MM.1S (cell line): ENCODE results near the gene OR5H15.

Experiments used
- DNase-seq: peaks from one replicate; pipeline ENCODE4 v3.0.0-alpha.2; 2015
- H2AFZ ChIP-seq: fragments of 300-600 bp; sonication (generic); 2 replicates; pipeline ENCODE4 v1.6.0; 2016; ENCODE audit warnings: antibody characterized with exemption, low read length
- H3F3A ChIP-seq: fragments of 300-600 bp; sonication (generic); 2 replicates; pipeline ENCODE4 v1.6.1; 2016; ENCODE audit warnings: mild to moderate bottlenecking, antibody characterized with exemption, low read length, moderate library complexity, mixed read lengths; ENCODE audit not compliant: insufficient read depth
- H3K27ac ChIP-seq: fragments of 300-600 bp; sonication (generic); 2 replicates; pipeline ENCODE4 v1.5.1; 2016; ENCODE audit warnings: mild to moderate bottlenecking, low read length
- H3K27me3 ChIP-seq: fragments of 300-600 bp; sonication (generic); replicated peaks from 2 replicates; pipeline ENCODE4 v1.6.0; 2016; ENCODE audit warnings: low read length; ENCODE audit not compliant: insufficient read depth
- H3K36me3 ChIP-seq: fragments of 300-600 bp; sonication (generic); replicated peaks from 2 replicates; pipeline ENCODE4 v1.6.1; 2016; ENCODE audit warnings: mild to moderate bottlenecking, low read length, mixed read lengths; ENCODE audit not compliant: insufficient read depth
- H3K4me1 ChIP-seq: fragments of 300-600 bp; sonication (generic); 2 replicates; pipeline ENCODE4 v1.6.1; 2016; ENCODE audit warnings: low read length, mixed read lengths
- H3K4me2 ChIP-seq: fragments of 300-600 bp; sonication (generic); 2 replicates; pipeline ENCODE4 v1.6.0; 2016; ENCODE audit warnings: low read depth, low read length
- H3K4me3 ChIP-seq: fragments of 300-600 bp; sonication (generic); 2 replicates; pipeline ENCODE4 v1.5.1; 2016; ENCODE audit warnings: low read length, mixed read lengths
- H3K79me2 ChIP-seq: fragments of 300-600 bp; sonication (generic); 2 replicates; pipeline ENCODE4 v1.6.1; 2016; ENCODE audit warnings: mixed run types, low read length, mixed read lengths
- H3K9ac ChIP-seq: fragments of 300-600 bp; sonication (generic); 2 replicates; pipeline ENCODE4 v1.6.1; 2016; ENCODE audit warnings: low read length, mixed read lengths
- H3K9me2 ChIP-seq: fragments of 300-600 bp; sonication (generic); replicated peaks from 2 replicates; pipeline ENCODE4 v1.6.1; 2016; ENCODE audit warnings: mild to moderate bottlenecking, low read length, mixed read lengths; ENCODE audit not compliant: insufficient read depth
- H3K9me3 ChIP-seq: fragments of 300-600 bp; sonication (generic); replicated peaks from 2 replicates; pipeline ENCODE4 v1.6.1; 2016; ENCODE audit warnings: mild to moderate bottlenecking, low read length, mixed read lengths; ENCODE audit not compliant: insufficient read depth
- H4K20me1 ChIP-seq: fragments of 300-600 bp; sonication (generic); 2 replicates; pipeline ENCODE4 v1.6.1; 2016; ENCODE audit warnings: mild to moderate bottlenecking, low read length, moderate library complexity, mixed read lengths; ENCODE audit not compliant: insufficient read depth
- EZH2 ChIP-seq: fragments of 300-600 bp; sonication (generic); optimal IDR thresholded peaks from 2 replicates; pipeline ENCODE3; 2017; ENCODE audit warnings: low read depth, mild to moderate bottlenecking, antibody characterized with exemption, low read length, mixed read lengths
- EZH2phosphoT487 ChIP-seq: fragments of 300-600 bp; sonication (generic); IDR thresholded peaks from 2 replicates; pipeline ENCODE4 v1.6.1; 2018; ENCODE audit warnings: antibody characterized with exemption, low read length
- TF ChIP-seq, protein P1 (sequence below): fragments of 300-600 bp; sonication (generic); IDR thresholded peaks from 2 replicates; pipeline ENCODE4 v1.5.1; 2016; ENCODE audit warnings: antibody characterized with exemption, low read length, mixed read lengths

OR5H15 gene

DNA sequence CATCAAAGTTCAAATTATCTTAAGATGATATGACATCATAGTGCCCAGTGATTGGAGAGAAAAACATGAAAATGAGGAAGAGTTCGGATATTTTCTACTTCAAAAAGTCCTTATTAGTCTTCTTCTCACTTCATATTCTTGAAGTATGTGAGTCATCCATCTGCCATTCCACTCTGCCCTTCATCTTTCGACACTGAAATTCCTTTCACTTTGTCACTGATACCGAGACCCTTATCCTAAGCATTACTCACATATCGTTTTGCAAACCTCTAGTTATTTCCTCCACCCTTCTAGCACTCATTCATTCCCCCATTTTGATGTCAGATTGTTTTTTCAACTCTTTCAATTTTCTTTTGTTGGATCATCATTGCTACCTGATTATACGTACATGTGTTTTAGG lies 15.3 kb upstream of the OR5H15 start:
- Histone ChIP-seq H4K20me1 (no peaks in the 10 kb centered on the region), H3K36me3 (no peaks in the 10 kb centered on the region), H3K27ac (no peak overlapping the region), H3K9ac (no peak overlapping the region), H3K4me1 (no peaks in the 10 kb centered on the region), H3K4me2 (no peak overlapping the region), H3K27me3 (no peaks in the 10 kb centered on the region), H3K9me3 (no peaks in the 10 kb centered on the region), H3K4me3 (no peak overlapping the region), H3K9me2 (no peaks in the 10 kb centered on the region), H2AFZ (no peak overlapping the region), H3K79me2 (no peaks in the 10 kb centered on the region), H3F3A (no peaks in the 10 kb centered on the region)
- TF ChIP-seq, protein P1, sequence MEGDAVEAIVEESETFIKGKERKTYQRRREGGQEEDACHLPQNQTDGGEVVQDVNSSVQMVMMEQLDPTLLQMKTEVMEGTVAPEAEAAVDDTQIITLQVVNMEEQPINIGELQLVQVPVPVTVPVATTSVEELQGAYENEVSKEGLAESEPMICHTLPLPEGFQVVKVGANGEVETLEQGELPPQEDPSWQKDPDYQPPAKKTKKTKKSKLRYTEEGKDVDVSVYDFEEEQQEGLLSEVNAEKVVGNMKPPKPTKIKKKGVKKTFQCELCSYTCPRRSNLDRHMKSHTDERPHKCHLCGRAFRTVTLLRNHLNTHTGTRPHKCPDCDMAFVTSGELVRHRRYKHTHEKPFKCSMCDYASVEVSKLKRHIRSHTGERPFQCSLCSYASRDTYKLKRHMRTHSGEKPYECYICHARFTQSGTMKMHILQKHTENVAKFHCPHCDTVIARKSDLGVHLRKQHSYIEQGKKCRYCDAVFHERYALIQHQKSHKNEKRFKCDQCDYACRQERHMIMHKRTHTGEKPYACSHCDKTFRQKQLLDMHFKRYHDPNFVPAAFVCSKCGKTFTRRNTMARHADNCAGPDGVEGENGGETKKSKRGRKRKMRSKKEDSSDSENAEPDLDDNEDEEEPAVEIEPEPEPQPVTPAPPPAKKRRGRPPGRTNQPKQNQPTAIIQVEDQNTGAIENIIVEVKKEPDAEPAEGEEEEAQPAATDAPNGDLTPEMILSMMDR, result no peak
- TF ChIP-seq EZH2, result no peak
- no peak for DNase-seq

DNA sequence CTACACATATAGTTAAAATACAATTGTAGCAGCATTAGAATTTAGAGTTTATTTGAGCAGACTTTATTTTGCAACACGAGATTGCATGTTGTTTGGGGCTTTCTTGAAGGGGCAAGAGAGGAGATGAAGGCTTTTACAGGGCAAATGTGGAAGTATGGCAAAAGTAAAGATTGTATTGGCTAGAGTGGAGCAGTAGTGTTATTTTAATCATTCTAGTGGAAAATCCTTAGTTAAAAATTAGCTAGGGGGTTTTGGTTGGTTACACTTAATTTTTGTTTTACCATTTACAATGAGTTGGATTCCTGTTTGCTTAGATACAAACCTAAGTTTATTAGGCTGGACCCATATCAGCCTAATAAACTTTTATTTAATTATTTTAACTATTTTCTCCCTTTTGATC lies 4.6 kb downstream of the OR5H15 start:
- Histone ChIP-seq H2AFZ (no peak overlapping the region), H3K4me2 (no peak overlapping the region), H3F3A (no peaks in the 10 kb centered on the region), H4K20me1 (no peaks in the 10 kb centered on the region), H3K36me3 (no peaks in the 10 kb centered on the region), H3K4me3 (no peak overlapping the region), H3K9ac (no peak overlapping the region), H3K9me3 (no peaks in the 10 kb centered on the region), H3K27me3 (no peaks in the 10 kb centered on the region), H3K79me2 (no peaks in the 10 kb centered on the region), H3K27ac (no peak overlapping the region), H3K9me2 (no peaks in the 10 kb centered on the region), H3K4me1 (no peaks in the 10 kb centered on the region)
- TF ChIP-seq EZH2phosphoT487 (no peak), EZH2 (no peak)
- DNase-seq, result no peak

DNA sequence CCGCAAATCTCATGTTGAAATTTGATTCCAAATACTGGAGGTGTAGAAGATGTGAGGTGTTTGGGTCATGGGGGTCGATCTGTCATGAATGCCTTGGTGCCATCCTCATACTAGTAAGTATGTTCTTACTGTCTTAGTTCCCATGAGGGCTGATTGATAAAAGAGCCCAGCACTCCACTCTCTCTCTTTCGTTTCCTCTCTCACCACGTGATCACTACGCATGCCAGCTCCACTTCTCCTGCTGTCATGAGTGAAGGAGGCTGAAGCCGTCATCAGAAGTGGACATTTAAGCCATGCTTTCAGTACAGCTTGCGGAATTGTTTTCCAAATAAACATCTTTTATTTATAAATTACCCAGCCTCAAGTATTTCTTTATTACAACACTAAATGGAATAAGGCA lies 6.1 kb downstream of the OR5H15 start:
- Histone ChIP-seq H3K9me2 (no peaks in the 10 kb centered on the region), H3K79me2 (no peaks in the 10 kb centered on the region), H3K36me3 (no peaks in the 10 kb centered on the region), H3K9me3 (no peaks in the 10 kb centered on the region), H3K4me1 (no peaks in the 10 kb centered on the region), H3K9ac (no peak overlapping the region), H4K20me1 (no peaks in the 10 kb centered on the region), H3K27ac (no peak overlapping the region), H3K27me3 (no peaks in the 10 kb centered on the region), H3F3A (no peaks in the 10 kb centered on the region), H3K4me2 (no peak overlapping the region), H2AFZ (no peak overlapping the region), H3K4me3 (no peak overlapping the region)
- TF ChIP-seq, protein P1, result no peak
- no peak for TF ChIP-seq EZH2
- no peak for TF ChIP-seq EZH2phosphoT487
- no peak for DNase-seq

DNA sequence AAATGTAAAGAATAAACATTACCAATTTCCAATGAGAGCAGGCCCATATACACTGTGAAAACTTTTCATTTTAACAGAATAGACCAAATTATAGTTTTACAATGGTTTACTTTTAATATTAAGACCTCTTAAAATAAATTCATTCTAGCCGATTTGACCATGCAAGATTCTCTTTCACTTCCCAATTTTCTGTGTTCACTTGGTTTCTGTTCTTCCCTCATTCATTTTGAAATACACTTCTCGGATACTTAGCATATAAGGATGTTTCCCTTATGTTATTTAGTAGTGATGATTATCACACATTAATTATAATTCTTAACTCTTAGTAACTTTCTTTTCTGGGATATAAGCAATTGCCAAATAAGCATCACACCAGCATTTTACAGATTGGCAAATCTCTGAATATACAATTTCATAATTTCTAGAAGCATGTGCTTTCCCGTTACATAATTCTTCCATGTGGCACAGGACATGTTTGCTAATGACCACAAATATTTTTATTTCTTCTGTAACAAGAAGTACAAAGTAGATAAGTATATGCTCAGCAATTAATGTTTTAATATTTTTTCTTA lies 13.9 kb downstream of the OR5H15 start:
- H3K4me1 ChIP-seq, result no peaks in the 10 kb centered on the region
- H3K9ac ChIP-seq, result no peak overlapping the region
- no peaks in the 10 kb centered on the region for H3K9me3 ChIP-seq
- TF ChIP-seq, protein P1, result no peak
- TF ChIP-seq EZH2 (no peak), EZH2phosphoT487 (no peak)
- H3K4me2 ChIP-seq, result no peak overlapping the region
- H2AFZ ChIP-seq, result no peak overlapping the region
- H3K4me3 ChIP-seq, result no peak overlapping the region
- no peak overlapping the region for H3K27ac ChIP-seq
- H3K9me2 ChIP-seq, result no peaks in the 10 kb centered on the region
- no peaks in the 10 kb centered on the region for H3K27me3 ChIP-seq
- no peak for DNase-seq
- no peaks in the 10 kb centered on the region for H3F3A ChIP-seq
- H3K79me2 ChIP-seq, result no peaks in the 10 kb centered on the region
- H4K20me1 ChIP-seq, result no peaks in the 10 kb centered on the region
- no peaks in the 10 kb centered on the region for H3K36me3 ChIP-seq
